ENCODE measurements around the gene SEC61A1.

Gene SEC61A1

GRCh38 chr3:128111147-128111546, 58.9 kb downstream of the SEC61A1 start:
- DNase-seq (ENCODE audit: low spot score): no peak
- TF ChIP-seq CTCF (IDR thresholded peaks at IDR 0.05; ENCODE audit: extremely low read depth, insufficient read depth, missing control alignments): no peak
- in situ Hi-C loops (cut with MboI; ENCODE audit: low pct_unique_long_range_greater_than_20kb, low sequenced_read_pairs, unreplicated experiment): no loop called here

- in situ Hi-C loops (cut with MboI; ENCODE audit: low pct_unique_long_range_greater_than_20kb, low sequenced_read_pairs, unreplicated experiment): no loop called here
- no peak for TF ChIP-seq CTCF (IDR thresholded peaks at IDR 0.05; ENCODE audit: extremely low read depth, insufficient read depth, missing control alignments)
- no peak for DNase-seq (ENCODE audit: low spot score)
These were observed 60.2 kb downstream of the SEC61A1 start for GRCh38 chr3:128112357-128112968.

- no peak for DNase-seq (ENCODE audit: low spot score)
- in situ Hi-C loops (cut with MboI; ENCODE audit: low pct_unique_long_range_greater_than_20kb, low sequenced_read_pairs, unreplicated experiment): no loop called here
- no peak for TF ChIP-seq CTCF (IDR thresholded peaks at IDR 0.05; ENCODE audit: extremely low read depth, insufficient read depth, missing control alignments)
These were observed 61.9 kb downstream of the SEC61A1 start for GRCh38 chr3:128113817-128114794.
